Colon (tissue), 2 donors: Measurements from ENCODE around the gene SGCD.
"Not testable (repeated sequence)": the region's sequence is repeated elsewhere in the genome, so short reads cannot be mapped to it uniquely, and the experiment has no call there.

Experiments
- FAIRE-seq: peaks from 2 replicates; lab custom pipeline; 2012; peaks lifted over from hg19 to GRCh38; lab: Jason Lieb, UNC
- donor health status: control.
- donor health status: control.

The SGCD gene

DNA sequence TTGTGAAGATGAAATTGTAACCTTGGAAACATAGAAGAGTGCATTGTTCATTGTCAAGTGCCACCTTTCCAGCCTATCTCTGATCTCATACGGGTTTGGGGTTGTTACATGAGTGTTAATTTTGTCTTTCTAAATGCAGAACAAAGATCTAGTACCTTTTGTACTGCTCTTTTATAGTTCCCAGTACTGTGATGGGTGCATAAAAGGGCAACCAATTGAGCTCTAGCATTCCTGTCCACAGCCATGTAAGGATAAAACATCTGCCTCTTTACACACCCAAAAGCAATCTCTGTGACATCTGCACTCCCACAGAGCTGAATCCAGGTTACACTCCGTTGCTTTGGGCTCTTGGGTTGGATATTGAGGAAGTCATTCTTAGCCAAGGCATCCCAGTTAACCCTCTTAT lies 255.2 kb downstream of the SGCD start:
- FAIRE-seq = no peak

DNA sequence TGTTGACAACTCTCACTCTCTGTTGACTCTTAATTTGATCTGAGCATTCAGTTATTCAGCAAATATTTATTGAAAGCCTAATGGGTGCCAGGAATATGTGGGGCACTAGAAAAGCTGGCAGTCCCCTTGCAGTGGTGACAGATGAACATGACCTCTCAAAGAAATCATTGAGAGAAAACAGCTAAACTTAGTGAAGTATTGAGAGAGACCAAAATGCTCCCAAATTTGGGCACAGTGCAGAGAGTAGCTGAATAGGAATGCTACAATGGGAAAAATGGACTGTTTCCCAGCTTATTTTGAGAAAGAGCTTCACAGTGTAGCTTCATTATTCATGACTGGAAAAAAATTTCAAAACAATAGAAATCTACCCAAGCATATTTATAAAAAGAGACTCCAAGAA lies 257.9 kb downstream of the SGCD start:
- FAIRE-seq = no peak

DNA sequence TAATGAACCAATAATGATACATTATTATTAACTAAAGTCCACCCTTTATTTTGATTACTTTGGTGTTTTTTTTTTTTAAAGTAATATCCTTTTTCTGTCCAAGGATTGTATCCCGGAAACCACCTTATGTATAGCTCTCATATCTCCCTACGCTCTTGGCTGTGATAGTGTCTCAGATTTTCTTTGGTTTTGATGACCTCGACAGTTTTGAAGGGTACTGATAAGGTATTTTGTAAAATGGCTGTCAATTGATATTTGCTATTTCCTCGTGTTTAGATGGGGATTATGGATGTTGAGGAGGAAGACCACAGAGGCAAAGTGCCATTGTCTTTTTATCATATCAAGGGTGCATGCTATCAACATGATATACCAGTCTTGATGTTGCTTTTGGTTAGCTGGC lies 259.0 kb downstream of the SGCD start:
- no peak for FAIRE-seq

DNA sequence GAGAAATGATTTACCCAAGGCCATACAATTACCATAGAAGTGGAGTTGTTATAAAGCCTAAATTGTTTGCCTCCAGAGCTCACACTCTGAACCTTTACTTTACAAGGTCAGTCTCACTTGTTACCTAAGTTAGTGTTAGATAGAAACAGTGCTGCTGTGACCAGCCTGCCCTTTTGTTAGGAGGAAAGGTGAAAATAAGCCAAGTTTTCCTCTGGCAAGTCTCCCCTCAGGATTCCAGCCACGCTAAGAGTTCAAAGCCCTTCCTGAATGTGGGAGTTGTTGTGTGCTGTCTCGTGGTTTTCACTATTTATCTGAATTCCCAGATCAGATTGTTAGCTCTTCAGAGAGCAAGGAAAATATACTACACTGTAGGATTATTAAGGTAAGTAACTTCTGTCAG lies 260.0 kb downstream of the SGCD start:
- no peak for FAIRE-seq

DNA sequence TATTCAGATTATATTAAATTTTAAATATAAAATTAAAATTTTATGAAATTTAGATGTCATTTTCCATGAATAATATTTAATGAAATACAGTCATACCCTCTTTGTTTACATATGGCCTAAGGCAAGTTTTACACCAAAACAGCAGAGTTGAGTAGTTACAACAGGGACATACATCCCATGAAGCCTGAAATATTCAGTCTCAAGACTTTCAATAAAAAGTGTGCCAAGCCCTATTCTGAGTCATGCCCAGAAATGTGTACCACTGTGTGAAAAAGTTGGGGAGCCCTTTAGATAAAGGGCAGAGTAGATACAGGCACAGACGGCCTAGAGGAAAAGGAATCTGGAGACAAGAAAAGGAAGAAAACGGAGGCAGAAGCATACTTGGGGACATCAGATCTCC lies 261.3 kb downstream of the SGCD start:
- FAIRE-seq = no peak

DNA sequence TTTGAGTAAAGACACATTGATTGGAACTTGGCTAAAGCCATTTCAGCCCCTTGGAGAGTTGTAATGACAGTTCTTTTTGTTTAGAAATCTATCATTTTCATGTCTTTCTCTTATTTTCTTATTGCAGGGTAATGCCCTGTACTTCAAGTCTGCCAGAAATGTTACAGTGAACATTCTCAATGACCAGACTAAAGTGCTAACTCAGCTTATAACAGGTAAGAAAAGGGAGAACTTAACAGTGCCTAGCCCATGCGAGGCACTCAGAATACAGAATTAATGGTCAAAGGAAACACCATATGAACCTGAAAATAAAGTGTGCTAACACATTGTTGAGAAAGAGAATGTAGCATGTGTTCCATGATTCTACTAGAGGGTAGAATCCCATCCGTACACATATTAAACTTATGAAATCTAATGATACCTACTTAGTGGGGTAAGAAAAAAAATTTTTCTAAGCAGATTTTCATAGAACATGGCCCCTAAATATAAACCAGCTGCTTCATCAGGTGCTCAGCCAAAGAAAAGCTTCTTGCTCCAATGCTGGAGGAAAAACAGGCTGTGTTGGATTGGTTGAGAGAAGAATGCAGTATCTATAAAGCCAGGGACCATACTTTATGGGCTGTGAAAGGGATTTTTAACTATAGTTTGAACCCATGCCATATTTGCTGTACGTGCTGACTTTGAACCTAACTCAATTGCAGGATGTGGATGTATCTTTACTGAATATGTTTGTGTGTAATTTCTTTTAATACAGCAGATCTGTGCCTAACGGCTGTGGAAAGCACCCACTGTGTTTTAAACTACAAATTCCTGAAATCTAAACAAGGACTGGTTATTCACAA lies 262.4 kb downstream of the SGCD start:
- FAIRE-seq = no peak

DNA sequence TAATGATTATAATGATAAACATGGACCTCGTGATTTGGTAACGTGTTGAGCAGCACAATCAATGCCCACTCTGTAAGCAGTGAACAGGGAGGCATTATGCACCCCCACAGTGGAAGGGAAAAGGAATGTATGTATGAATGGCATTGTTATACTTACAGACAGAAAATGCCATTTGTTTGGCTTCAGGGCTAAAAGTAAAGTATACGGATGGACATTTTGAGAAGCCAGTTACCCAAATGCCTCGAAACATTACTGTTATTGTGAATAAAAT lies 262.9 kb downstream of the SGCD start:
- no peak for FAIRE-seq

DNA sequence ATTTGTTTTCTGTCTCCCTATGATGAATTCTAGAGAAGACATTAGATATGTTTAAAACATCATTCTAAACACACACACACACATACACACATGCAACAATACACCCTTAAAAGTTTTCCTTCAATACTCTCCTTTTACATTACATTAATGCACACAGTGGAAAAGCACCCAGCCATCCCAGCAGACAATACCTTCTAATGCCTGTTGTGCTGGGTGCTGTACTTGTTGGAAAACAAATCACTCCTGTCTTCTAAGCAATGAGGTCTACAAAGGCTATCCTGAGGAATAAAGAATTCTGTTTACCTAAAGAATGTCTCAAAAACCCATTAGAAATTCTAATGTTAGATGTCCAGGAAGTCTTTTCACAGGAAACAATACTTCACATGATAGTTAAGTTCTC lies 264.0 kb downstream of the SGCD start:
- no peak for FAIRE-seq

DNA sequence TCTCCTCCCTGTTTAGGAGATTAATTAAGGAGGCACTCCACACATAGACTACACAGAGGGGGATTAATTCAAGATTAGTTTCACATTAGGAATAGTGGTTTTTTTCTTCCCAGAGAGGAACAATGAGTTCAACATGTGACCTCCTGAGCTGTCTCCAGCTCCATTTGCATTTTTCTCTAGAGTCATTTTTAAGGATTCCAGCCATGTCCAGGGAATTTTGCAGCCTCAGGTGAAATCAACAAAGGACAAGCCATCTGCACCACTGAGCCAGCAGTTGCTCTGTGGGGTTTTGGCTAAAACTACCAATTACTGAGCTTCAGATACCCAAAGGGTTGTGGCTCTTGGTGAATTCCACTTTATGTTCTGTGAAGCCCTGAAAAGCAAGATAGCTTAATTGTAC lies 264.7 kb downstream of the SGCD start:
- no peak for FAIRE-seq

DNA sequence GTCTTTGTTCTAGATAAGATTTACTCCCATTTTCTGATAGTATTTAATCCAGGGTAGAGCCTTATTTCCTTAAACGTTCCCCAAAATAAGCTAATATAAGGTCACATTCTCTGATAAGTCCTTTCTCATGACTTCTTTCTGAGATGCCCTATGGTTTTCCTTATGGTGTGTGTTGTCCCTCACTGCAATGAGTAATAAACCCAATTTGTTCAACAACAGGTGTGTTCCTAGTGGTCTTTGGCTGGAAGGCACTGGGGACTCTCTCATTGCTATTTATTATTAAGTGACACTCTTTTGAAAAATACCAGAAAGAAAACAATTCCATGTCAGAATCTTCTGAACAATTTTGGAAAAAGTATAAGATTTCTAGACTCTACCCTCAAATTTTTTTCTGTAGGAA lies 266.6 kb downstream of the SGCD start:
- FAIRE-seq = no peak

DNA sequence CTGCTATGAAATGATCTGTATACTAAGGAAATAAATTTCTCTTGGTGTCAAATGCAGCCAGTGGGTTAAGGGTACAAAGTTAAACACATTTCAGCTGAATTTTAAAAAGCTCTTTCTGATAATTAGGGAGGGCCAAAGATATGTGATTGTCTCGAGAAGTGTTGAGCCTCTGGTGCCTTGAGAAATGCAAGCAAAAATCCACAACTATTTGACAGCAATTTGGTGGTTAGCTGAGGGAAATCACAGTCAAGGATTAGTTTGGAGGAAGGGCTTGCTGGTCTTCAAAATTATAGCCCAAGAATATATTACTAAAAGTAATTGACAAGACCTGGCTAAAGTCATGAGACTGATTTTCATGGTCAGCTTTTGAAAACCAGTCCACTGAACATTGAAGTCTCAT lies 267.4 kb downstream of the SGCD start:
- FAIRE-seq = no peak

DNA sequence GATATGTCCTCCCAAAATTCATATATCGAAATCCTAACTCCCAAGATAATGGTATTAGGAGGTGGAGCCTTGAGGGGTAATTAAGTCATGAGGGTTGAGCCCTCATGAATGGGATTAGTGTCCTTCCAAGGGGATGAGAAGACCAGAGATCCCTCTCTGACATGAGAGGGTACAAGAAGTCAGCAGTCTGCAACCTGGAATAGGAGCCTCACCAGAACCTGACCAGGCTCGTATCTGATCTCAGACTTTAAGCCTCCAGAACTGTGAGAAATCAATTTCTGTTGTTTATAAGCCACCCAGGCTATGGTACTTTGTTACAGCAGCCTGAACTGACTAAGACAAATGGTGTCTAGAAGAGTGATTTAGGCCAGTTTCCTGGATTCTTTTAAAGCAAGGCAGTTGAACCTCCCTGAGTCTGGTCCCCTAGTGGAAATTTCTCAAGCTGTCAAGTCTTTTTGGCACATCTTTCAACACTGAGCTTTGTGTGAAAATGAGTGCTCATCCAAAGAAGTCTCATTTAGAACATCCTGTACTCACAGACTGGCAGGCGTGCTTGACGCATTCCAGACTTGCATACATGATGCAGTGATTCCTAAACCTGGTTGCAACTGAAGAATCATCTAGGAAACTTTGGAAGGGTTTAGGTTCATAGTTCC lies 268.3 kb downstream of the SGCD start:
- FAIRE-seq = no peak

DNA sequence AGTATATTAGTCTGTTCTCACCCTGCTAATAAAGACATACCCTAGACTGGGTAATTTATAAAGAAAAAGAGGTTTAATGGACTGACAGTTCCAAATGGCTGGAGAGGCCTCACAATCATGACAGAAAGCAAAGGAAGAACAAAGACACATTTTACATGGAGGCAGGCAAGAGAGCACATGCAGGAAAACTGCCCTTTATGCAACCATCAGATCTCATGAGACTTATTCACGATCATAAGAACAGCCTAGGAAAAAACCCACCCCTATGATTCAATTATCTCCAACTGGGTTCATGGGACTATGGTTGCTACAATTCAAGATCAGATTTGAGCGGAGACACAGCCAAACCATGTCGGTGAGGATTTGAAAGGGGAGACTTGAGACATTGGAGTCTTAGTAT lies 270.3 kb downstream of the SGCD start:
- no peak for FAIRE-seq

DNA sequence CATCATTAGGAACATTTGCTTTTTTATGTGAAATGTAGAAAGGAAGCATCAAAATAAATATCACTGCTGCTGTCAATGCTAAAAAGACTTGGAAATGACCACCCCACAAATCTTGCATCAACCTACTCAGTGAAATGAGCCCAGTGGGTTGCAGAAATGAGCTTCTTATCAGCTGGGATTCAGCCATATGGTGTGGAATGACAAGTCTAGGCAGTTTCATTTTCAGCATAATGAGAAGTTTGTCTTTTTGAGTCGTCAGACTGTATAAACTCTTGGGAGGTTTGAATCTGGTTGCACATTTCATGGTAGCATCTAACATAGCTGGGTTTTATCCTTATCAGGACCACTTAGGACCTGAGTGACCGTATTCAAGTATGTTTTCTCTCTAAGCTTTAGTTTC lies 272.0 kb downstream of the SGCD start:
- no peak for FAIRE-seq

DNA sequence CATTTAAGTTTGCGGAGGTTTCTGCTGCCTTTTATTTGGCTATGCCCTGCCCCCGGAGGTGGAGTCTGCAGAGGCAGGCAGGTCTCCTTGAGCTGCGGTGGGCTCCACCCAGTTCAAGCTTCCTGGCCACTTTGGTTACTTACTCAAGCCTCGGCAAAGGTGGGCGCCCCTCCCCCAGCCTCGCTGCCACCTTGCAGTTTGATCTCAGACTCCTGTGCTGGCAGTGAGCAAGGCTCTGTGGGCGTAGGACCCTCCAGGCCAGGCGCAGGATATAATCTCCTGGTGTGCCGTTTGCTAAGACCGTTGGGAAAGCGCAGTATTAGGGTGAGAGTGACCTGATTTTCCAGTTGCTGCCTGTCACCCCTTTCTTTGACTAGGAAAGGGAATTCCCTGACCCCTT lies 283.6 kb downstream of the SGCD start:
- not testable (repeated sequence) for FAIRE-seq

DNA sequence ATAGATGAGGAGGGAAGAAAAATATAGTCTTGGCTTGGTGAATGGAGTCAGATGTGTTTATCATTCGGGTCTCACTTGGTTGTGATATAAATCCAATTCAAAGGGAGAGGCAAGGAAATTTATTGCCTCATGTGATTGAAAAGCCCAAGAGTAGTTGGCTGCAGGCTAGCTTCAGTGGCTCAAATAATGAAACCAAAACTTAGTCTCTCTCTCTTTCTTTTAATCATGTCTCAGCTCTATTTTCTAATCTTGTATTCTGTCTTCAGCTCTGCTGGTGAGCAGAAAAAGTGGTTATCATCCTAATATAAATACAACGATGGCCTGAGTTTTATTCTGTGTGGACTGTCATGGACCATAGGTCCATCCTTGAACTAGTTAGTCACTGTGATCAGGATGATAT lies 288.9 kb downstream of the SGCD start:
- FAIRE-seq = no peak

DNA sequence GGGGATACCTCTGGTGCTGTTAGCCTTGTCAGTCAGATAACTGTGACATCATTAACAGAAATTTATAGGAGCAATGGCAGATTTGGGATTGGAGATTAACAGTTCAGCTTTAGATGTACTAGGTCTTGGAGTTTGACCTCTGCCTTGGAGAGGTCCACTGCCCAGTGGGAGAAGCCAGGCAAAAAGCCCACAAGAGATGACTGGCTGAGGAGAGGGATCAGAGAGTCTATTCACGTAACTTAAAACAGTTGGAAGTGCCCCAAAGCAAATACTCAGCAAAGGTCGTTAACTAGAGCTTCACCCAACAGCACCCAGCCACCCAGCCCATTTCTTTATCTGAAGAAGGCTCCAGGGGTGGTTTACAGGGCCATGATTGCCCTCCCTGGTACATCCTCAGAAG lies 290.5 kb downstream of the SGCD start:
- no peak for FAIRE-seq

DNA sequence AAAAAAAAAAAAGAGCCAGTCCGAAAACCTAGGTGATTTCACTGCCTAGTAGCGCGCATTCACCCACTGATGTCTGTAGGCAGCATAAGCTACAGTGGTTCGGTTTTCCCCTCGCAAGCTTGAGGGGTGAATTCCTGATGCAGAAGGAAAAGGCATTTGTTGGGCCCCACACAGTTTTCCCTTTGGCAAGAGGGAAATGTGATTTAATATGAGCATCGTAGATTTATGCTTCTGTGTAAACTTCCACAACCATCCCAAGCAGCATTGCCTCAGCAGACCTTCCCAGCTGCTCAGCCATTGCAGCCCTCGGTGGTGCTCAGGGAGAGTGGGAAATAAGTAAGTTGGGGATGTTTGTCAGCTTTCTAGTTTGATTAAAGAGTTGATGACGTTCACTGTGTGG lies 291.6 kb downstream of the SGCD start:
- no peak for FAIRE-seq

DNA sequence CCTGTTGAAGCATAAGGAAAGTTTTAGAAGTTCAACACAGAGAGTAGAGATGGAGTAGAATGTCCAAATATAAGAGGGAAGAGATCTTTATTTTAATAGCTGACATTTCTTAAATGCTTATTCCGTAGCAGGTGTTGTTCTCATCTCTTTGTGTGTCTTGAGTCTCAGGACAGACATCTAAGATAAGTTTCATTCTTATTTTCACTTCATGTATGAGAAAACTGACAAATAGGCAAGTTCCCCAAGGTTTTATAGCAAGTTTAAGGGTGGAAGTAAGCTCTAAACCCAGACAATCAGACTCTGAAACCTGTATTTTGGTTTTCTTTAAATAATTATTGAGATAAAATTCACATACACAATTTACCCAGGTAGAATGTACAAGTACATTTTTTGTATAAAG lies 294.8 kb downstream of the SGCD start:
- FAIRE-seq = no peak

DNA sequence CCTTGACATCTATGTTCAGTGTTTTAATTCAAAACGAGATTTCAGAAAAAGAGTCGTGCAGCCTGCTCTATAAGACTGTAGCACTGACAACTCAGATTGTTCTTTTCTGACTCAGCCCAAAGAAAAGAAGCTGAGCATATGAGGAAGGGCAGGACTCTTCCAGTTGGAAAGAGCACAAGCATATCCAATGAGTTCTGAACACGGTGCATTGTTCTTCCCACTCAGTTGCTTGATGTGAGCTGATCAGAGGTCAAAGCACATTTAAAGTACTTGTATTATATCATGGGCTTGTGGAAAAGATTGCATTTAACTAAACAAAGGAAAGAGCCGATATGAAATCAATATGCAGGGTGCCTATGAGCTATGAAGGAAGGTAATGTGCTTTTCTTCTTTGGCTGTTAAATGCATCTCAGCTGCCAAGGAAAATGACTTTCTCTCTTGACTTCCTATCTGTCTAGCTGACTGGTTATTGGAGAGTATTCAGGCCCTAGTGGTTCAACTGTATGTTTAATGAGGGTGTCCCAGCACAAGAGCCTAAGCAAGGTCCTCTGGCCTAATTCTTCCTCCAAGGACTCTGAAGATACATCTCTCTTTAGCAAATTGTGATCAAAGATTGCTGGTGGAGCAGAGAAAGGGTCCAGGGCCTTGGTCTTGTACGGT lies 296.5 kb downstream of the SGCD start:
- FAIRE-seq = no peak

DNA sequence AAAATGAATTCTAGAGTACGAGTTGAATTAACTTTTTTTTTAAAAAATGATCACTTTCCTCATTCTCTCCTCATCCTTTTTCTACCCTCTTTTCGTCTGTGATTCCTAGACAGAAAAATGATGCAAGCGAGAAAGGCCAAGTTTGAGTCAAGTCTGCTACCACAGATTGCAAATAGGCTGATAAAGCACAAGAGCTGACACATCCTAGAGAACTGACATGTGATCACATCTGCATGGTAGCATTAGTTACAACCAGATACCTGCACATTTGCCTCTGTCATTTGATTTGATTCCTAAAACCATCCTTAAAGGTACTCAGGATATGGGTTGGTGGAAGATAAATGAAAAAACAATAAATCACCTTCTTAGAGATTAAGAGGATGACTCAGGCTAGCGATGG lies 297.7 kb downstream of the SGCD start:
- FAIRE-seq = no peak

DNA sequence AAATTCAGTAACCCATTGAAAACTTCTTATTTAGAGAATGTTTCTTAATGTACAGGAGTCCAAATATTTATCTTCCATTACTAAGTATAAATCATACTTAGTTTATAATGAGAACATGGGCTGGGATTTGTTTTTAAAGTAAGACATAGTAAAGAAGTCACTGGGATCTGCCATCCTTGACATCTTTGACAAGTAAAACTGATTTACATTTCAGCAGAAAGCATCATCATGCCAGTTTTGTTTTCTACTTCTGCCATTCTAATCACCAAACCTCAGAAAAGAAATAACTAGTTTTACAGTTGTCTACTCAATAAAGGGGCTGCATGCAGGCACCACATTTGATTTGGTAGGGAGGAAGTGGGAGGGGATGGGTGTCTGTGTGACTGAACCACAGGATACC lies 301.5 kb downstream of the SGCD start:
- FAIRE-seq = no peak

DNA sequence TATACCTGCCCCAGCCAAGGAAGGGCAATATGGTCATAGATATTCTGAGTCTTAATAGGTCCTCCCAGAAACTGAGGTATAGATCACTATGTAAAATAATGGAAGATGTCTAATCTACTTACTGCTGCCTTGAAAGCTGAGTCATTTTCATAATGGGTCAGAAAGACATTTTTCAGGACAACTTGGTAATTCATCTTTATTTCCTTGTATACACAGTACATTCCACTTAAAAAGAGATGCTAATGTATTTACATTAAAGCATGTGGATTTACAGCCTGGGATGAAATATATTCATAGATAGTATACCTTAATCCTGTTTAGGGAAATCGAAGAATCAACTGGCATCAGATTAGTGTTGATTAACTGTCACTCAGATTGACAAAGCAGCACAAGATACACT lies 304.0 kb downstream of the SGCD start:
- no peak for FAIRE-seq

DNA sequence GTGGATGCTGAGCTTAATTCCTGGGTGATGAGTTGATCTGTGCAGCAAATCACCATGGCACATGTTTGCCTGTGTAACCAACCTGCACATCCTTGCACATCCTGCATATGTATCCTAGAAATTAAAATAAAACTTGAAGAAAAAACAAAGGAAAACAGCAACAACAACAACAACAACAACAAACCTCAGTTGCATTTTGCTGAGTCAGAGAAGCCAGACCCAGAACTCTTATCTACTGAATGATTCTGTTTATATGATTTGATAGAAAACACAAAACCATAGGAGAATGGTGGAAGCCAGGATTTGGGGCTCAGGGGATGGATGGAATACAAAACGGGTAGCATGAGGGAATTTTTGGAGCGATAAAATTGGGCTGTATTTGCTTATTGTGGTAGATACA lies 307.3 kb downstream of the SGCD start:
- no peak for FAIRE-seq
